GDM1 (cell line): Measurements from ENCODE around the gene OPTC.
"Not testable (repeated sequence)": the region's sequence is repeated elsewhere in the genome, so short reads cannot be mapped to it uniquely, and the experiment has no call there.

Experiments used
- DNase-seq: peaks from one replicate; lab custom pipeline; 2025; lab: John Stamatoyannopoulos, UW

OPTC gene

GRCh38 chr1:203516906-203517305 is 23.0 kb downstream of the OPTC start:
- DNase-seq, result no peak

- no peak for DNase-seq
Measured at GRCh38 chr1:203517426-203518110, 23.6 kb downstream of the OPTC start.

GRCh38 chr1:203518139-203518538 is 24.2 kb downstream of the OPTC start:
- not testable (repeated sequence) for DNase-seq

GRCh38 chr1:203518541-203518940 is 24.6 kb downstream of the OPTC start:
- no peak for DNase-seq

DNA sequence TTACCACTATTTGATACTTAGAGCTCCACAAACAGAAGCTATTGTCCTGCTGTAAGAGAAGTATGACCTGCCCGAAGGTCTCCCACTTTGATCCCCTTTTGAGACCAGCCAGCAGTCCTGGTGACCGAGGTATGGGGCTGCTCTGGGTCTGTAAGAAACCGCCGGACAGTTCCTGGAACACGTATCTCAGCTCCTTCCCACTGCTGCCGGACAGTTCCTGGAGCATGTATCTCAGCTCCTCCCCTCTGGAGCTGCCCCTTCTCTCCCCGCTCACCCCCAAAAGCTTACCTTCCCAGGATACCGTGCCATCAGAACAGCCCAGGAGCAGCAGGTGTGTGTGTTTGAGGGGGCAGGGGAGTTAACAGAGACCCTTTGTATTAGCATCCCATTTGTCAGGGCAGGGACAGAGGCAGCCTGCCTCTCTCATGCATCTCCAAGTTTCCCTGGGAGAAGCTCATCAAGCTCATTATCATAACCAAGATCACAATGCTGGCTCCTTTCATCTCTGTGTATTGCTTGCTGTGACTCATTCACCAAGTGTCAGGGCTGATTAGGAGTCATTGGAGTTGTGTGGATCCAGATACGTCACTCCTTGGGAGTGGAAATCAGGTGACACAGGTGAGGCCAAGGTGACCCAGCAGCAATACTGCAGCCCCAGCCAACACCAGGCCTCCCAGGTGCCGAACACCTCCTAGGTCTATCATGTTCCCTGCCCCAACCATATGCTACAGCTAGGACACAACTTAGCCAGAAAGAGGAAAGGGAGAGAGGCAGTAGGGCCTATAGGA is 25.3 kb downstream of the OPTC start:
- no peak for DNase-seq

DNA sequence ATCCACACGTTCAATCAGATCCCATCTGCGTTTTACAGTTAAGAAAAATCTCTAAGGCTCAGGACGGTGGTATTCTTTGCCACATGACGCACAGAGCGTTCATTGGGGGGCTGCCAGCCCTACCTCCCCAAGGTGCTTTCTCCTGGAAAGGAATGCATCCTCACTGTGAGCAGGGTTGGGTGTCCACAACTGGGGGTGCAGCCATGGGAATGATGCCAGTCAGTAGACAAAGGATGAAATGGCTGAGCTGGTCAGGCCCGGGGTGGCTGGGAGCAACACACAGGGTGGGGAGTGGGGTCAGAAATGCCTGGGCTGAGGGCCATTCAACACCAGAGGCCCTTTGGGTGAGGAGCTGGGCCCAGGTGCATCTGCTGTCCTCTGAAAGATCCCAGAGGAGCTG is 25.9 kb downstream of the OPTC start:
- no peak for DNase-seq

- no peak for DNase-seq
Measured at GRCh38 chr1:203520315-203520714, 26.4 kb downstream of the OPTC start.

DNA sequence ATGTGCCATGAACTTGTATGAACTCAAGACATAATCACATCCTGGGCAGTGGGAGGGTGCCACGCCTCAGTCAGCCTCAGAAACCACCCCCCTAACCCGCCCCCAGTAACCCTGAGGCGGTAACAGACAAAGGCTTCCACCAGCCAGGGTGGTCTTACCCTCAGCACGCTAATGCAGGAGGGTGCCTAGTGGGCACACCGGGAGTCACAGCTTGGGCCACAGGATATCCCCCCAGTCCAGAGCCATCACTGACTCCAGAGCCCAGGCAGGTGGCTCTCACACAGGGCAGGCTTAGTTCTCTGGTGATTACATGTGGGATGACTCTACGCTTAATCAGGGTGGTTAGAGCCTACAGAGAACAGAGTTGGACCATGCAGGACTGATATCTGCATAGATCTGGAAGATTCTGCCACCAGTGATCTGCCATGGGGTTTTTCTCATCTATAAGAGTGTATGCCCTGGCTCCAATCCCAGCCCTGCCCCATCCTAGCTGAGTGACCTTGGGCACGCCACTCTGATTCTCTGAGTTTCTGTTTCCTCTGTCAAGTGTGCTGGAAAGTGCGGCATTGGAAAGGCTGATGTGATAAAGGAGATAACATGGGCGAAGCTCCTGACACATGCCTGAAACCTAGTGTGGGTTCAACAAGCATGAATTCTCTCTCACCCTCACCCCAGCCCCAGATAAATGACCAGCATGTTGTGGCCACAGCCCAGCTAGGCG is 27.3 kb downstream of the OPTC start:
- DNase-seq, result no peak

DNA sequence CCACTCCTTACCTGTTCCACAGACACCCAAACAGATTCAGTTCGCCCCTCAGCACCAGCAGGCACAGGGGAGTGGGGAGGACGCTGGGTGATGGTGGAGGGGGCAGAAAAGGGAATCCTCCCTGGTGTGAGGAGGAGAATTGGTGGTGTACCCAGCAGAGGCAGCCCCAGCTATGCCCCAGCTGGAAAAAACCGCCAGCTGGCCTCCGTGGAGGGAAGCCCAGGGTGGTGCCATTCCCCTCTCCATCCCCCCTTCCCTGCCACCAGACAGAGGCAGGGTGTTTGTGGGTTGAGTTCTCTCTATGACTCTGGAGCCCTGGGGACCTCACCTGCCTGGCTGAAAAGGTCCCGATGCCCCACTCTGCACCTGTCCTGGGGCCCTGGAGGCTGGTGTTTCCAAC is 27.9 kb downstream of the OPTC start:
- DNase-seq, result no peak

- DNase-seq, result no peak
Measured at GRCh38 chr1:203522237-203522636, 28.3 kb downstream of the OPTC start.

GRCh38 chr1:203523667-203524066 is 29.7 kb downstream of the OPTC start:
- DNase-seq, result no peak

GRCh38 chr1:203524152-203524551 is 30.2 kb downstream of the OPTC start:
- no peak for DNase-seq

GRCh38 chr1:203524824-203525223 is 30.9 kb downstream of the OPTC start:
- DNase-seq, result no peak

- DNase-seq, result no peak
Measured at GRCh38 chr1:203525685-203526084, 31.7 kb downstream of the OPTC start.

- no peak for DNase-seq
Measured at GRCh38 chr1:203526130-203526529, 32.2 kb downstream of the OPTC start.

GRCh38 chr1:203526572-203526971 is 32.6 kb downstream of the OPTC start:
- no peak for DNase-seq

- DNase-seq, result no peak
Measured at GRCh38 chr1:203527013-203527412, 33.1 kb downstream of the OPTC start.

DNA sequence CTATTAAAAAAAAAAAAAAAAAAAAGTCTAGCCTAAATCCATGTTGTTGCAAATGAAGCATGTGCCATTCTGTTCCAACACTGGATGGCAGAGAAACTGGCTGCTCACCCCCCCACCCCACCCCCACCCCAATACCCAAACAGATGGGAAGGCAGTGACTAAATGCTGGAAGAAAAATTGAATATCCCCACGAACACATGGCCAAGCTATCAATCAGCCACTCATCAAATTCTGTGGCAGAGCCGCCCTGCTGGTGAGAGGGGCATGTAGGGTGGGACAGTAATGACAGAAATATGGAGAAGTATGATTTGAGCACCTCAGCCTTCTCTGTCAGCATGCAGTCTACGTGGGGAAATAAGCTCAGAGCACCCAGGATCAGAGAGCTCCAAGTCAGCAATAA is 34.1 kb downstream of the OPTC start:
- DNase-seq, result no peak

DNA sequence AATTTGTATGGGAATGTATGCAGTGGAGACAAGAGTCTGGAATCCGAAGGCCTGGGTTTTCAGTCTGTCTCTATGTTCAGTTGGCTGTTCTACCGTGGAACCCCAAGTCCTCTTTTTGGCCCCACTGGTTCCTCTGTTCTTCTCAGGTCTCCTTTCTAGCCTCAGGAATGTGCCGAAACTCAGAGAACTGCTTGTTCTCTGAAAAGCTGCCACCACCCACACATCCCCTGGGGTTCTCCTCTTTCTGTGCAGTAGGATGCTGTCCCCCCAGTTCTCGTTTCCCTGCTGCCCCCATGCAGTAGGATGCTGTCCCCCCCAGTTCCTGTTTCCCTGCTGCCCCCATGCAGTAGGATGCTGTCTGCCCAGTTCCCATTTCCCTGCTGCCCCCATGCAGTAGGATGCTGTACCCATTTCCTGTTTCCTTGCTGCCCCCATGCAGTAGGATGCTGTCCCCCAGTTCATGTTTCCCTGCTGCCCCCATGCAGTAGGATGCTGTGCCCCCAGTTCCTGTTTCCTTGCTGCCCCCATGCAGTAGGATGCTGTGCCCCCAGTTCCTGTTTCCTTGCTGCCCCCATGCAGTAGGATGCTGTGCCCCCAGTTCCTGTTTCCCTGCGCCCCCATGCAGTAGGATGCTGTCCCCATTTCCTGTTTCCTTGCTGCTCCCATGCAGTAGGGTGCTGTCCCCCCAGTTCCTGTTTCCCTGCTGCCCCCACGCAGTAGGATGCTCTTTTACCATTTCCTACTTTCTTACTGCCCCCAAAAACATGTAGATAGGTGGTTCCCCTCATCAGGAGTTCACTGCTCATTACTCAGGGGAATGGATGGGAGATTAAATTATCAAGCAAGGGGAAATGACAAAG is 35.3 kb downstream of the OPTC start:
- no peak for DNase-seq

GRCh38 chr1:203531063-203531462 is 37.1 kb downstream of the OPTC start:
- no peak for DNase-seq

DNA sequence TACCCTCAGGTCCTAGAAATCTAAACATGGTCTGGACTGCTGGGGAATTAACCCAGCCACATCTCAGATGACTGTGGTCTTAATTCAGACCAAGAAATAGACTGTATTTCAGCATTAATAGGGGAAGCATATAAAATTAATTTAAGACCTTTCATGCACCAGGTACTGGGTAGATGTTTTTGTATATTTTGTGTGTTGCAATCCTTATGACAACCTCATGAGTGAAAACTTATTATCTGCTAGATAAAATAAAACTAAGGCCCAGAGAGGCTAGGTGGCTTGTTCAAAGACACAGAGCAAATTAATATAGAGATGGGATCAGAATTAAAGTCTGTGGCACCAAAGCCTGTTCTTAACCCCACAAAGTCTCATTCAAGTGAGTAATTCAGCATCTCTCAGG is 40.1 kb downstream of the OPTC start:
- DNase-seq, result no peak

DNA sequence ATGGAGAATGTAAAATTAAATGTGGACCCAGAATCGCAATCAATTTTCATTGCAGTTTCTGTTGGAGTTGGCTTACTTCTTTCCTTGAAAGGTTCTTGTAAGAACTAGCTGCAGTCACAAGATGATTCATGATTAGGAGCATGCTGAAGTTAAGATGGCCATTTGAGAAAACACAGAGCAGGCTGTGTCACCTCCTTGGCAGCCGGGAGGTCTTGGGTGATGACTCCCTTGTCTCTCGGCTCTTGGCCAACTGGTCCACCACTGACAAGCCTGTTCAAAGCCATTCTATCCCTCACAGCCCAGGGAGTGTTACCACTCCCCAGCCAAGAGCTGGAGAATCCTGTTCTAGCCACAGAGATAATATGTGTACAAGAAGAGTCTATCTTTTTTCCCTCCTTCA is 40.6 kb downstream of the OPTC start:
- no peak for DNase-seq
